Bronchial epithelial cell (primary cell): ENCODE measurements around the gene GNAS. TPM values are rescaled to one million over a fixed set of nuclear protein-coding genes. Genes with fewer than 3 reads are reported as not detected.

Experiments
- DNase-seq: peaks from one replicate; pipeline ENCODE4 v3.0.0-alpha.2; 2010; ENCODE audit warnings: low read depth
- FAIRE-seq: peaks from 2 replicates; lab custom pipeline; 2011; peaks lifted over from hg19 to GRCh38; lab: Jason Lieb, UNC
- H3K27me3 ChIP-seq: 2 replicates; pipeline ENCODE4 v1.5.1; 2011; ENCODE audit warnings: low read length; ENCODE audit not compliant: control insufficient read depth, insufficient read depth
- H3K36me3 ChIP-seq: 2 replicates; pipeline ENCODE4 v1.5.1; 2011; ENCODE audit warnings: low read length; ENCODE audit not compliant: control insufficient read depth, insufficient read depth
- H3K4me3 ChIP-seq: 2 replicates; pipeline ENCODE4 v1.5.1; 2011; ENCODE audit warnings: mild to moderate bottlenecking, low read depth, low read length, control low read depth
- CTCF ChIP-seq: IDR thresholded peaks from 2 replicates; pipeline ENCODE4 v1.5.1; 2011; ENCODE audit warnings: mild to moderate bottlenecking, moderate library complexity, low read length, control low read depth, inconsistent platforms; ENCODE audit not compliant: insufficient read depth, severe bottlenecking
- total RNA-seq: library from RNA; depleted of rRNA; stranded (reverse); fragments of >200 nt; gene quantifications from 2 replicates; pipeline ENCODE4 v1.2.1, GENCODE V29; 2014

GNAS gene
- total RNA-seq, 1 donor from 2014 or later: 279 TPM

GRCh38 chr20:58908941-58909340 lies 56.4 kb downstream of the GNAS start:
- Histone ChIP-seq H3K4me3 (no peak overlapping the region), H3K36me3 (peaks cover 25% of the 10 kb centered on the region), H3K27me3 (no peaks in the 10 kb centered on the region)
- DNase-seq (no peak), FAIRE-seq (no peak)
- no peak for TF ChIP-seq CTCF

GRCh38 chr20:58909585-58909984 lies 57.1 kb downstream of the GNAS start:
- no peak for FAIRE-seq
- no peak for TF ChIP-seq CTCF
- H3K36me3 ChIP-seq: peaks cover 24% of the 10 kb centered on the region

GRCh38 chr20:58910473-58910872 lies 58.0 kb downstream of the GNAS start:
- DNase-seq: no peak
- Histone ChIP-seq H3K4me3 (no peak overlapping the region), H3K36me3 (peaks cover 22% of the 10 kb centered on the region), H3K27me3 (no peaks in the 10 kb centered on the region)
- TF ChIP-seq CTCF: no peak
- no peak for FAIRE-seq

More at GRCh38 chr20:58909585-58909984, 57.1 kb downstream of the GNAS start:
- Histone ChIP-seq H3K27me3 (no peaks in the 10 kb centered on the region), H3K4me3 (no peak overlapping the region)
- no peak for DNase-seq

GRCh38 chr20:58911309-58911708 lies 58.8 kb downstream of the GNAS start:
- DNase-seq: no peak
- TF ChIP-seq CTCF: no peak
- no peak for FAIRE-seq
- Histone ChIP-seq H3K36me3 (peaks cover 22% of the 10 kb centered on the region), H3K27me3 (no peaks in the 10 kb centered on the region), H3K4me3 (no peak overlapping the region)

GRCh38 chr20:58911970-58912369 lies 59.5 kb downstream of the GNAS start:
- Histone ChIP-seq H3K36me3 (peaks cover 22% of the 10 kb centered on the region), H3K27me3 (no peaks in the 10 kb centered on the region), H3K4me3 (no peak overlapping the region)
- TF ChIP-seq CTCF: no peak
- no peak for FAIRE-seq
- no peak for DNase-seq

GRCh38 chr20:58913079-58913478 lies 60.6 kb downstream of the GNAS start:
- H3K27me3 ChIP-seq: no peaks in the 10 kb centered on the region
- no peak overlapping the region for H3K4me3 ChIP-seq
- no peak for TF ChIP-seq CTCF
- peaks cover 22% of the 10 kb centered on the region for H3K36me3 ChIP-seq
- DNase-seq: no peak
- no peak for FAIRE-seq
